Activated T-cell treated with anti-CD3 and anti-CD28 coated beads for 48 hours (primary cell): ENCODE measurements around the gene FLNB.

Source experiments
- DNase-seq: peaks from one replicate; pipeline ENCODE4 v3.0.0-alpha.2; 2020; ENCODE audit warnings: low read depth

The FLNB gene, protein sequence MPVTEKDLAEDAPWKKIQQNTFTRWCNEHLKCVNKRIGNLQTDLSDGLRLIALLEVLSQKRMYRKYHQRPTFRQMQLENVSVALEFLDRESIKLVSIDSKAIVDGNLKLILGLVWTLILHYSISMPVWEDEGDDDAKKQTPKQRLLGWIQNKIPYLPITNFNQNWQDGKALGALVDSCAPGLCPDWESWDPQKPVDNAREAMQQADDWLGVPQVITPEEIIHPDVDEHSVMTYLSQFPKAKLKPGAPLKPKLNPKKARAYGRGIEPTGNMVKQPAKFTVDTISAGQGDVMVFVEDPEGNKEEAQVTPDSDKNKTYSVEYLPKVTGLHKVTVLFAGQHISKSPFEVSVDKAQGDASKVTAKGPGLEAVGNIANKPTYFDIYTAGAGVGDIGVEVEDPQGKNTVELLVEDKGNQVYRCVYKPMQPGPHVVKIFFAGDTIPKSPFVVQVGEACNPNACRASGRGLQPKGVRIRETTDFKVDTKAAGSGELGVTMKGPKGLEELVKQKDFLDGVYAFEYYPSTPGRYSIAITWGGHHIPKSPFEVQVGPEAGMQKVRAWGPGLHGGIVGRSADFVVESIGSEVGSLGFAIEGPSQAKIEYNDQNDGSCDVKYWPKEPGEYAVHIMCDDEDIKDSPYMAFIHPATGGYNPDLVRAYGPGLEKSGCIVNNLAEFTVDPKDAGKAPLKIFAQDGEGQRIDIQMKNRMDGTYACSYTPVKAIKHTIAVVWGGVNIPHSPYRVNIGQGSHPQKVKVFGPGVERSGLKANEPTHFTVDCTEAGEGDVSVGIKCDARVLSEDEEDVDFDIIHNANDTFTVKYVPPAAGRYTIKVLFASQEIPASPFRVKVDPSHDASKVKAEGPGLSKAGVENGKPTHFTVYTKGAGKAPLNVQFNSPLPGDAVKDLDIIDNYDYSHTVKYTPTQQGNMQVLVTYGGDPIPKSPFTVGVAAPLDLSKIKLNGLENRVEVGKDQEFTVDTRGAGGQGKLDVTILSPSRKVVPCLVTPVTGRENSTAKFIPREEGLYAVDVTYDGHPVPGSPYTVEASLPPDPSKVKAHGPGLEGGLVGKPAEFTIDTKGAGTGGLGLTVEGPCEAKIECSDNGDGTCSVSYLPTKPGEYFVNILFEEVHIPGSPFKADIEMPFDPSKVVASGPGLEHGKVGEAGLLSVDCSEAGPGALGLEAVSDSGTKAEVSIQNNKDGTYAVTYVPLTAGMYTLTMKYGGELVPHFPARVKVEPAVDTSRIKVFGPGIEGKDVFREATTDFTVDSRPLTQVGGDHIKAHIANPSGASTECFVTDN (N-terminal part only)

DNA sequence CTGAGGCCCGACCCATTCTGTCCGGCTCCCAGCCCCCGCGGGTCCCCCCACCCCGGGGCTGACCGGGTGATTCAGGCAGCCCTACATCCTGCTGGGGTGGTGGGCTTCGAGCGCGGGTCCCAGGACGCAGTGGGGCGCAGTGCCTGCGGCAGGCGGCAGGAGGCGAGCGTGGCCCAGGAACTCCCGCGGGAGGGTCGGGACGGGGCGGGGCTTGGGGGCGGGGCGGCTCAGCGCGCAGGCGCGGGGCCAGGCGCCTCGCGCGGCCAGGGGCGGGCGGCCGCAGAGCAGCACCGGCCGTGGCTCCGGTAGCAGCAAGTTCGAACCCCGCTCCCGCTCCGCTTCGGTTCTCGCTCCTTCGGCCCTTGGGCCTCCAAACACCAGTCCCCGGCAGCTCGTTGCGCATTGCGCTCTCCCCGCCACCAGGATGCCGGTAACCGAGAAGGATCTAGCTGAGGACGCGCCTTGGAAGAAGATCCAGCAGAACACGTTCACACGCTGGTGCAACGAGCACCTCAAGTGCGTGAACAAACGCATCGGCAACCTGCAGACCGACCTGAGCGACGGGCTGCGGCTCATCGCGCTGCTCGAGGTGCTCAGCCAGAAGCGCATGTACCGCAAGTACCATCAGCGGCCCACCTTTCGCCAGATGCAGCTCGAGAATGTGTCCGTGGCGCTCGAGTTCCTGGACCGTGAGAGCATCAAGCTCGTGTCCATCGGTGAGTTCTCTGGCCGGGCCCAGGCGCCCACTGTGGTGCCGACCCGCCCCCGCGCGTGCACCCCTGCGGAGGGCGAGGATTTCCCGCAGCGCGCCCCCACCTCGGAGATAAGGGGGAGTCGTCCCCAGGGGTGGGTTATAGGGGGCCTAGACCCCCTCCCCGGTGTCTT, at the start of gene FLNB:
FLNB (plus strand) TSS at position 282 of the 885 bp plus-strand sequence; CDS start at position 425, 143 bp downstream.
- DNase-seq: peak; percentile 77

DNA sequence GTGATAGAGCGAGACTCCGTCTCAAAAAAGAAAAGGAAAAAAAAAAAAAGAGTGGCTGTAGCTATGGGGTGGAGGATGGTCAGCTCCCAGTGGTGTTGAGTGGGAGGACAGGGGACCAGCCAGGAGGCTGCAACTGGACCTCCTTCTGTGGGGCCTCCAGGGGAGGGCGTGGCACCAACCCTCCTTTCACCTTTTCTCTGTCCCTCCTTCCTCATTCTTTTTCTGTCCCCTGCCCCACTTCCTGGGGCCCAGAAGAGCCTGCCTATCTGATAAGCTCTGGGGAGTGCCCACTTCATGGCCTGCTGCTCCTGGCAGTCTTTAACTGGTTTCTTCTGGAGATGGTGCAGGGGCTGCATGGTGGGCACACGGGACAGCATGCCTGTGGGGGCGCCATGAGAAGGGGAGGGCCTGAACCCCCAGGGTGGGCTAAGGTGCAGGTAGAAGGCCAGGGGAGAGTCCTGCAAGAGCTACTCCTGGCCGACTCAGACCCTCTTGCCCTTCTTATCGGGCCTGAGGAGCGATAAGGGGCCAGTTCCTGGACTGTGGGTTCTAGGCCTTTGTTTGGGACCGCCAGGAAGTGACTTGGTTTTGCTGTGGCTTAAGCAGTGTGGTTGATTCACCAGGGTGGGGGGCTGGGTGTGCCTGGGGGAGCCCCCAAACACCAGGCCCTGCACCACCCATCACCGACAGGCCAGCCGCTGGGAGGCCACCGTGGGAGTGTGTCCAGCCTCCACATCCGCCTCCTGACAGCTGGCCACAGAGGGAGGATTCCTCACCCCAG, 49.4 kb upstream of the FLNB start:
- DNase-seq: no peak

DNA sequence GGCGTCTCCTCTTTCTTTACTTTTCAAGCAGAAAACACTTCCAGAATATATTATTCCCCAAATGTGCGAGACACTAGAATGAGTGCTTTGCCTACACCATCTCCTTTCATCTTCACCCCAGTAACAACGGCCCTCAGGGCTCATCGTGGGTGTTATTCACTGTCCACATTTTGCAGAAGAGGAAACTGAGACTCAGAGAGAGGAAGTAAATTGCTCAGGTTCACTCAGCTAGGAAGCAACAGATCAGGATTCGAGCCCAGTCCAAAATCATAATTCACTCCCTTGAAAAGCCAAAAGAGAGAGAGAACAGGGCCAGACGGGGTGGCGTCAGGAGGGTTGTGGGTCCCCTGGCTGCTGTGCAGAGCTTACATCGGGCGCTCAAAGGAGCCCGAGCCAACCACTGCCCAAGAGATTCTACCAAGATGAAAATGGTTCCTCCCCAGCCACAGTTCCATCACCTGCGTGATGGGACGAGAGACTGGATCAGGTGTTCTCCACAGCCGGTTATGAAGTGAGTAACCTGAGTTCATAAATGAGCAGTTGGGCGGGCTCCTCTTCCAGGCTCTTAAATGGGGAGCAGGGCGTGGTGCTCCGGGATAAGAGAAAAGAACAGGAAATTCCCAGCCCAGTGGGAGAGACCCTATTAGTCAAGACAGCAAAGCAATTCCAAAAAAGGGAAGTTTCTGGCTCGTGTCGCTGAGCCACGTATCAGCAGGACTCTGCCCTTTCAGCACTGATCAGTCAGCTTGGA, 48.6 kb upstream of the FLNB start:
- no peak for DNase-seq

DNA sequence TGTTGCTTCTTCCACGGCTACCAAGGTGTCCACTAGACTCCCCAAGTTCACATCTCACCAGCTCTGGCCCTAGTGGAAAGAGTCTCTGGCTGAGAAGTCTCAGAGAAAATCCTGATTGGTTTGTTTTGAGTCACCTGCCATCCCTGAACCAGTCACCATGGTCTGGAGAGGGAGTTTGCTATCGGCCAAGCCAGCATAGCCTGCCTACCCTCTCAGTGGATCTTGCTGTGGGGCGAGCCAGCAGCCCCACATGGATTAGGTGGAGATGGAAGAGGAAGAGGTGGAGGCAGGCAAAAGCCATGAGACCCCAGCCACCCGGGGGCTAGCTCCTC, 48.1 kb upstream of the FLNB start:
- no peak for DNase-seq

DNA sequence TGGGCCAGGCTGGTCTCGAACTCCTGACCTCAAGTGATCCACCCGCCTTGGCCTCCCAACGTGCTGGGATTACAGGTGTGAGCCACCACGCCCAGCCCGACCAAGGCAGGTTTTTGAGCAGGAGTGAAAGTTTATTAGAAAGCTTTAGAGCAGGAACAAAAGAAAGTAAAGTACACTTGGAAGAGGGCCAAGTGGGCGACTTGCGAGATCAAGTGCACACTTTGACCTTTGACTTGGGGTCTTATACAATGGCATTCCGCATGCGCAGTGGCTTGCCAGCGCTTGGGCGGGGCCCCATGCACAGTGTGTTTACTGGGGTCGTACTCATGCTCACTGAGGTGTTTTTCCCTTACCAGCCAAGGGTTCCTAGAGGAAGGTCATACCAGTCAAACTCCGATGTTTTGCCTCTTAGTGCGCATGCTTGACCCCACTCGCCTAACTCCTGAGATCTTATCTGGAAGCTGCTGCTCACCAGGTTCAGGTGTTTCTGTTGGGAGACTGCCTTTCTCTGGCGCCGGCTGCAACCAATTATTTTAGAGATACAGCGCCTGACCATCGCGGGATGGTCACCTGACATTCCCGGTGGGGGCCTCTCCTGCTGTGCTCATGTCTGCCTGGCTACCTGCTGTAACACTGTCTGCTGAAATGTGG, 46.9 kb upstream of the FLNB start:
- no peak for DNase-seq

DNA sequence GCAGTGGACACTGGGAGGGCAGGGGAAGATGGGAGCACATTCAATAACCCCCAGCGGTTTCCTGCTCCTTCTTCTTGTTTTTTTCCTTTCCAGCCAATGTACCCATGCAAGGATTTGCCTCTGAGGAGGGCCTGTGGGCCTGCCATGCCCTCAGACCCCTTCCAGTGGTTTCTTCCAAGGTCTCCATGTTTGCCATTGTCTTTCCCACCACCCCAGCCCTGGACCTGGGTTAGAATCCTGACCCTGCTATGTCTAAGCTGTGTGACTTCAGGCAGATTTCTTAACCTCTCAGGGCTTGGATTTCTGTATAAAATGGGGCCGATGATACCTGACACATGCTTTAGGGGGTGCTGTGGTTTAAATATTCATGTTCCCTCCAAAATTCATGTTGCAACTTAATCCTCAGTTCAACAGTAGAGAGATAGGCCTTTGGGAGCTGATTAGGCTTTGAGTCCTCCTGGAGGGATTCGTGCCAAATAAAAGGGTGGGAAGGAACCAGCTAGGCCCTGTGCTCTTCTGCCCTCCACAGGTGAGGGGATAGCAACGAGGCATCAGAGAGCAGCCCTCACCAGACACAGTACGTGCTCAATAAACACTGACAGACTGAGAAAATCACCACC, 46.3 kb upstream of the FLNB start:
- DNase-seq: no peak

DNA sequence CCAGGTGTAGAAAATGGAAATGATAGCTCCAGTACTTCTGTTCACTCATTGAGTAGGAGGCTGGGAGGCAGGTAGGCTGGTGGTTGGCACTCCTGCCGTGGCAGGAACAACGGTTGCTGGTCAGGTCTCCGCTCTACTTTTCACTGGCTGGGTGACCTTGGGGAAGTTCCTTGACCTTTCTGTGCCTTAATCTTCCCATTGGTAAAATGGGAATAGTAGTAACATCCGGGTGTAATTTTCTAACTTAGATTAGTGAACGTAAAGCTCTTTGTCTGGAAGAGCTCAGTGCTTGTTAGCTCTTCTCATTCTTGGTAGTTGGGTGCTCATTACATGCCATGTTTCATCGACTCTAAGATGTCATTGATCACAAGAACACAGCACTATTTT, 45.8 kb upstream of the FLNB start:
- DNase-seq: no peak

DNA sequence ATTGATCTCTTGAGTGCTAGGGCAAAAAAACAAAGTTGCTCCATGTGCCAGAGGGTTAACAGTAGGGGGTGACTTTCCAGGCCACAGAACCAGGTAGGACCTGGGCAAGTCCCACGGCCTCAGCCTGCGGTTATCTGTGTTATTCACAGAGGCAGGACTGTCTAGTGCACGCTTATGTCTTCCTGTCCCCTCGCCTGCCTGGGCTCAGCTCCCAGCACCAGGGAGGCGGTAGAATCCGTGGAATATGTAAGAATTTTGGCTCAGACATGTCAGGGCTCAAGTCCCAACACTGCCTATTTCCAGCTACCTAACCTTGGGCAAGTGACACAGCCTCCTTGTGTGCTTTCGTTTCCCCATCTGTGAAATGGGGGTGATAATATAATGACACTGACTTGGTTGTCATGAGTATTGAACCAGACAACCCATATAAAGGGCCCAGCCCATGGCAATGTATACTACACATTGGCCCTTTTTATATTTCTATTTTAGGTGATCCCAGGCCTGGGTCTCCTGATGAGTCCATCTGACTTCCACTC, 44.3 kb upstream of the FLNB start:
- no peak for DNase-seq

DNA sequence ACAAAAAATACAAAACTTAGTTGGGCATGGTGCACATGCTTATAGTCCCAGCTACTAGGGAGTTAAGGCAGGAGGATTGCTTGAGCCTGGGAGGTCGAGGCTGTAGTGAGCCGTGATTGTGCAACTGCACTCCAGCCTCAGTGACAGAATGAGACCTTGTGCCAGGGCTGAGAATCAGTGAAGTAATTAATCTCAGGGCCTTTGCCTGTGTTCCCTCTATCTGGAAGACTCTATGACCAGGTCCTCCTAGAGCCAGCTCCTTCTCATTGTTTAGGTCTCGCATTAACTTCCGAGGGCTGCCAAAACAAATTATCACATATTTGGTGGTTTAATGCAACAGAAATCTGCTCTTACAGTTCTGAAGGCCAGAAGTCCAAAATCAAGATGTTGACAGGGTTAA, 41.4 kb upstream of the FLNB start:
- DNase-seq: no peak

DNA sequence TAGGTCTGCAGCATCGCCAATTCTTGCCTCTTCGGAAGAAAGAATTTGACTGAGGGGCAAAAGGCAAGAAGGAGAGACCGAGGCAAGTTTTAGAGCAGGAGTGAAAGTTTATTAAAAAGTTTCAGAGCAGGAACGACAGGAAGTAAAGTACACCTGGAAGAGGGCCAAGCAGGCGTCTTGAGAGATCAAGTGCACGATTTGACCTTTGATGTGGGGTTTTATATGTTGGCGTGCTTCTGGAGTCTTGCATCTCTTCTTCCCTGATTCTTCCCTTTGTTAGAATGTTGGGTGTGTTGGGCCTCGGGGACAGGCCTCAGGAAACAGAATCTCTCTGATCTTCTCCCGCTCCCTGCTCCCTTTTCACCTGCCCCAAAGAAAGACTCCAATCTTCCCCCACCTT, 40.6 kb upstream of the FLNB start:
- DNase-seq: no peak

DNA sequence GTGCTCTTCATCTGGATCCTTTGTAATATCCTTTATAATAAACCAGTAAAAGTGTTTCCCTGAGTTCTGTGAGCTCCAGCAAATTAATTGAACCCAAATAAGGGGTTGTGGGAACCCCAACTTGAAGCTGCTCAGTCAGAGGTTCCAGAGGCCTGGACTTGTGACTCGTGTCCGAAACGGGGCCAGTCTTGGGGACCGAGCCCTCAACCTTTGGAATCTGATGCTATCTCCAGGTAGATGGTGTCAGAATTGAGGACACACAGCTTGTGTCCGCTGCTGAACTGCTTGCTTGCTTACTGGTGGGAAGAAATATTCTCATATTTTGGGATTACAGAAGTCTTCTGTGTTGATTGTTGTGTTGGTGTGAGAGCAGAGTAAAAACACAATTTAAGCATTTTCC, 39.7 kb upstream of the FLNB start:
- DNase-seq: no peak

DNA sequence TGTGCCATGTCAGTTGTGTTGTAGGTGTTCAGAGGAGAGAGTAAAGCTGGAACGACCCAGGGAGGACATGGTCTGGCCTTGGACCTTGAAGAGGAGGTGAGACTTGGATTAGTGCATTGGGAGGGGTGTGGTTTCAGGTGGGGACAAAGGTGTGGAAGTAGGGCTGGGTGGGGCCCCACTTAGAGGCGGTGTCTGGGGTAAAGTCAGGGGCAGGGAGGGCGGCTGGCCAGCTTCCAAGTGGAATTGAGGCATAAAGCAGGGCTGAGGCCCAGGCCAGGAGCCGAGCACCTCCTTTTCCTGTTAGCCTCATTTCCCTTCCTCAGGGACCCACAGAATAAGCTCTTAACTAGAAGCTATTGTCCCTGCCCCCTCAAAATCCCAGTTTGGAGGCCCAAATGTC, 36.2 kb upstream of the FLNB start:
- DNase-seq: no peak

DNA sequence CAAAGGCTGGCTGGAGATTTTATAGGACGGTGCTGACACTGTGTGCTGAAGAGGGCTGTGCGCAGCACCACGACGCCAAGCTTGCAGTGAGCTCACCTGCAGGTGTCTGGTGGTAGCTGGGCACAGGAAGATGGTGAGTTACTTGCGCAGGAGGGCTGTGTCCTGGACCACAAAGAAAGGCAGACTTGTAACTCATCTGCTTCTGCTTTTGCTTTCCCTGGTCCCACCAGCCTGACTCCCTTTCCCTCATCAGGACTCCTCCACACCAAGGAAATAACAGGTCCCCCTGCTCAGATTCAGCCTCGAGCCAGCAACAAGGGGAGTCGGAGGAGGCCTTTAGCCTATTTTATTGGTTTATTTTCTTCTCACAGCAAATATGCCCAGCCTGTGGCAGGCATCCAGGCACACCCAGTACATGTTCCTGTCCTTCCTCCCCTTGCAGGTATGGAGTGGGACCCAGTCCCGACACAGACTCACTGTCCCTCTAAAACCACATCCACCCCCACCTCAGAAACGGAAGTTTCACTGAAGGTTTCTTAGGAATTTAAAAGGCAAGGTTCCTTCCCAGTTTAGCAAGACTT, 35.6 kb upstream of the FLNB start:
- no peak for DNase-seq

DNA sequence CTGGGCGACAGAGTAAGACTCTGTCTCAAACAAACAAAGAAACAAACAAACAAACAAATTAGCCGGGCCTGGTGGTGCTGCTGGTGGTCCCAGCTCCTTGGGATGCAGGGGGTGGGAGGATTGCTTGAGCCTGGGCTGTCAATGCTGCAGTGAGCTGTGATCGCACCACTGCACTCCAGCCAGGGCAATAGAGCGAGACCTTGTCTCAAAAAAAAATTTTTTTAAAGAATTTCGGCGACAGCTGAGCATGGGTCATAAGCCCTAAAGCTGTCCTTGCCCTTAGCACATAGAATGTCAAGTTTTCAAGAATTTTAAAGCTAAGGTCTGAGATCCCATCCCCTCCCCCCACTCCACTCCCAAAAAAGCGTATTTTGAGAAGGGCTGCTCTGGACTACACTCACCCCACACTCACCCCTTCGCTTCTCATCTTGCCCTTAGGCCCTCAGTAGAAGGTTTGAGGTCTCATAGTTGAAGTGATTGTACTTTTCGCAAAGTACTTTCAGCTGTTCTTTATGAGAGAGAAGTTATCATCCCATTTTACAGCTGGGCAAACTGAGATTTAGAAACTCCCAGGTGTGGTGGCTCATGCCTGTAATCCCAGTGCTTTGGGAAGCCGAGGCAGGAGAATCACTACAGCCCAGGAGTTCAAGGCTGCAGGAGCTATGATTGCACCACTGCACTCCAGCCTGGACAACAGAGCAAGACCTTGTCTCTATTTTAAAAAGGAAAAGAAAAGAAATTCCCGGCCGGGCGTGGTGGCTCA, 34.3 kb upstream of the FLNB start:
- no peak for DNase-seq

DNA sequence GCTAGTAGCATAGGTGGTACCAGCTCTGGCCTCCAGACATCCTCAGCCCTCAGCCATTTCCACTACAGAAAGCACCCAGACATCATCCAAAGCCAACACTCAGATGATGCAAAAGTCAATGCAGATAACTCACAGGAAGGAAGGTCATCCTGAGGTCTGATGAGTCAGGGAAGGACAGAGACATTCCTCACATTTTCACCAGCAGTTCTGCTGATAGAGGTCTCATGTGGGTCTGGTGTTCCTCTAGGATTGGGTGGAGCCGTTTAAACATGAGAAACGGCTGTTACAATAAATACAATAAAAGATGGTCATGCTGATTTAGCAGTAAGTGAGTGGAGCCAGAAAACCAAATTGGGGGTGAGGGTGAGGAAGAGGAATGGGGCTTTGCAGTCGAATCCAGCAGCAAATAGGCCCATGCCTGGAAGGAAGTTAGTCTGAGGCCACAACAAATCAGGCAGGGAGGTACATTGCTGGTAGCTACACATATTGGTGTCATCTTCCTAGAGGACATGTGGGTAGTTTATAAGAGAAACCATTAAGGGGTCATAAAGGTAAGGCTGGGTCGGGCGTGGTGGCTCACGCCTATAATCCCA, 33.3 kb upstream of the FLNB start:
- no peak for DNase-seq

DNA sequence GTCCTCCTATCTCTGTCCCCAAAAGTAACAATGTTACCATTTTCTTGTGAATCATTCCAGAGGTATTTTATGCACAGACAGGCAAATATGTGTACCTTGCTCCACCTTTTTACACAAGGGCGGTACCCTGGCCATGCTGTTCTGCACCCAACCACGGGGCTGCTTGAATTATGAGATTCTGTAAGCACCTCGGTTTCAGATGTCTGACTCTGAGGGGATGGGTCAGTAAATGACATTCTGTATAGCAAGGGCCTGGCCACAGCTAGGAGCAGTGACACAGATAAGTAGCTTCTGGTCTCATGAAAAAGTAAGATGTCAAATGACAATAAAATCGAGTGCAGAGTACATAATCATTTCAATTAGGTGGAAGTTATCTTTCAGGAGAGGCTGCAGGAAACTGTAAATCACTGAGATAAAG, 30.4 kb upstream of the FLNB start:
- no peak for DNase-seq

DNA sequence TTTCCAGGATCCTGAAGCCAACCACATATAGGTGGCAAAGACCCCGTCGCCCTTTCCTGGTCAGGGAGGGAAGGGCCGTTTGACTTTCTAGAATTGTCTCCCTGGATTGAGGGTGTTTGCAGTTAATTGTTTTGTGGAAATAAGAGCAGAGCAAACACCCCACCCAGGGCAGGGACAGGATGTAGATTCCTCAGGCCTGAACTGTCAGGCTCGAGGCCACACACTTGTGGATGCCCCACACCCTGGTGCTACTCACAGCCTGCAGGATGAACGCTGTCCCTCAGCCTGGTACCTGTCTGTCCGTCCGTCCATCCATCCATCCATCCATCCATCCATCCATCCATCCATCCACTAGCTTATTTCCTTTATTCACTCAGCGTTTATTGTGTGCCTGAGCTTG, 29.9 kb upstream of the FLNB start:
- DNase-seq: no peak
